IMR-90 (cell line): Measurements from ENCODE around the gene TRAF4. TPM values are rescaled to one million over a fixed set of nuclear protein-coding genes. Genes with fewer than 3 reads are reported as not detected.
A peak's percentile ranks its signal among the peaks of the same experiment; 100 is the strongest.

Experiments
- ATAC-seq: fragments of 200-7000 bp; cut with Tn5 transposase; 2 replicates; pipeline ENCODE4 v1.9.1; 2020; ENCODE audit warnings: low read depth, mild to moderate bottlenecking, moderate library complexity
- Bru-seq: library from RNA; stranded (reverse); fragments of 400-500 nt; gene quantifications from one replicate; lab custom pipeline; 2021; lab: Mats Ljungman, UMichigan
- BruChase-seq, 2 experiments: library from RNA; stranded (reverse); fragments of 400-500 nt; gene quantifications; one replicate each; lab custom pipeline; 2021; lab: Mats Ljungman, UMichigan
- BruUV-seq: library from RNA; stranded (reverse); fragments of 400-500 nt; replicated peaks from 2 replicates; lab custom pipeline; 2021; lab: Mats Ljungman, UMichigan
- CTCF ChIA-PET: fragments of 300-600 bp; formaldehyde crosslinking; extraction: SDS; loops from one replicate; lab custom pipeline; 2021; ENCODE audit warnings: antibody characterized with exemption; lab: Yijun Ruan, JAX
- POLR2A ChIA-PET: fragments of 300-600 bp; sonication (Branson Sonifier 250); formaldehyde crosslinking; loops from one replicate; lab custom pipeline; 2022; ENCODE audit warnings: antibody characterized with exemption; ENCODE audit not compliant: unreplicated experiment; lab: Charles Lee
- DNase-seq: peaks from one replicate; pipeline ENCODE4 v3.0.0; 2013
- H2AFZ ChIP-seq: replicated peaks from 2 replicates; pipeline ENCODE3; 2013; ENCODE audit warnings: low read length, mild to moderate bottlenecking; ENCODE audit not compliant: poor library complexity
- H2AK5ac ChIP-seq: 2 replicates; pipeline ENCODE4 v1.6.1; 2013; ENCODE audit warnings: low read depth, low read length, inconsistent platforms
- H2AK9ac ChIP-seq: replicated peaks from 2 replicates; pipeline ENCODE3; 2013; ENCODE audit warnings: mild to moderate bottlenecking, low read depth, low read length, moderate library complexity; ENCODE audit not compliant: poor library complexity
- H2BK120ac ChIP-seq: 2 replicates; pipeline ENCODE4 v1.6.1; 2013; ENCODE audit warnings: low read depth, low read length, inconsistent platforms
- H2BK15ac ChIP-seq: 3 replicates; pipeline ENCODE4 v1.6.1; 2013; ENCODE audit warnings: low read depth, low read length, inconsistent platforms
- H2BK20ac ChIP-seq: 2 replicates; pipeline ENCODE4 v1.6.1; 2013; ENCODE audit warnings: low read depth, mild to moderate bottlenecking, inconsistent platforms, low read length, moderate library complexity
- H2BK5ac ChIP-seq: 2 replicates; pipeline ENCODE4 v1.6.1; 2013; ENCODE audit warnings: mild to moderate bottlenecking, low read depth, low read length, inconsistent platforms; ENCODE audit not compliant: poor library complexity, severe bottlenecking
- H3K14ac ChIP-seq: replicated peaks from 2 replicates; pipeline ENCODE4 v1.6.1; 2013; ENCODE audit warnings: low read depth, low read length, inconsistent platforms
- H3K18ac ChIP-seq: 2 replicates; pipeline ENCODE4 v1.6.1; 2013; ENCODE audit warnings: low read depth, low read length, control low read depth
- H3K23ac ChIP-seq: 2 replicates; pipeline ENCODE4 v1.6.1; 2013; ENCODE audit warnings: low read depth, low read length, inconsistent platforms
- H3K27ac ChIP-seq: 2 replicates; pipeline ENCODE4 v1.5.1; 2013; ENCODE audit warnings: mild to moderate bottlenecking, control low read depth, low read length; ENCODE audit not compliant: insufficient read depth
- H3K27me3 ChIP-seq: 2 replicates; pipeline ENCODE4 v1.6.1; 2013; ENCODE audit warnings: low read length; ENCODE audit not compliant: control insufficient read depth, insufficient read depth
- H3K36me3 ChIP-seq: 2 replicates; pipeline ENCODE4 v1.6.1; 2013; ENCODE audit warnings: low read length, mixed read lengths; ENCODE audit not compliant: control insufficient read depth, insufficient read depth
- H3K4ac ChIP-seq: 2 replicates; pipeline ENCODE4 v1.6.1; 2013; ENCODE audit warnings: low read depth, low read length, inconsistent platforms
- H3K4me1 ChIP-seq: 2 replicates; pipeline ENCODE4 v1.6.1; 2013; ENCODE audit warnings: low read length, mixed read lengths; ENCODE audit not compliant: control insufficient read depth, insufficient read depth
- H3K4me2 ChIP-seq: 2 replicates; pipeline ENCODE4 v1.6.1; 2013; ENCODE audit warnings: low read depth, mild to moderate bottlenecking, control low read depth, low read length, moderate library complexity
- H3K4me3 ChIP-seq: 2 replicates; pipeline ENCODE4 v1.5.1; 2013; ENCODE audit warnings: low read depth, mild to moderate bottlenecking, control low read depth, low read length, moderate library complexity; ENCODE audit not compliant: insufficient read depth
- H3K56ac ChIP-seq: 2 replicates; pipeline ENCODE4 v1.6.1; 2013; ENCODE audit warnings: low read length, inconsistent platforms; ENCODE audit not compliant: insufficient read depth; ENCODE audit errors: extremely low read depth
- H3K79me1 ChIP-seq, 2 experiments: 2 replicates each; pipeline ENCODE4 v1.6.1; 2013; ENCODE audit warnings: low read length in 2 of 2, inconsistent platforms in 1 of 2, low read depth in 1 of 2
- H3K9ac ChIP-seq: 2 replicates; pipeline ENCODE4 v1.6.1; 2013; ENCODE audit warnings: low read depth, low read length, control low read depth
- H3K9me1 ChIP-seq: 2 replicates; pipeline ENCODE4 v1.6.1; 2013; ENCODE audit warnings: low read length, inconsistent platforms; ENCODE audit not compliant: insufficient read depth
- H3K9me3 ChIP-seq: 2 replicates; pipeline ENCODE4 v1.6.1; 2013; ENCODE audit warnings: low read length; ENCODE audit not compliant: control insufficient read depth, insufficient read depth
- H4K20me1 ChIP-seq: 2 replicates; pipeline ENCODE4 v1.6.1; 2013; ENCODE audit warnings: low read length, inconsistent platforms; ENCODE audit not compliant: insufficient read depth
- H4K5ac ChIP-seq: 2 replicates; pipeline ENCODE4 v1.6.1; 2013; ENCODE audit warnings: mild to moderate bottlenecking, low read depth, low read length, control low read depth
- H4K8ac ChIP-seq, 2 experiments: 2 replicates each; pipeline ENCODE4 v1.6.1; 2013; ENCODE audit warnings: low read depth in 2 of 2, low read length in 2 of 2, control low read depth in 1 of 2, inconsistent platforms in 1 of 2
- H4K91ac ChIP-seq: 2 replicates; pipeline ENCODE4 v1.6.1; 2013; ENCODE audit warnings: low read depth, low read length, inconsistent platforms; ENCODE audit not compliant: insufficient read depth
- BHLHE40 ChIP-seq: fragments of 150-350 bp; IDR thresholded peaks from 2 replicates; pipeline ENCODE4 v1.6.1; 2016; ENCODE audit warnings: mild to moderate bottlenecking, low read depth, low read length
- CEBPB ChIP-seq: IDR thresholded peaks from 2 replicates; pipeline ENCODE4 v1.6.1; 2012; ENCODE audit warnings: low read depth, low read length, improper control_type of control experiment
- CTCF ChIP-seq: conservative IDR thresholded peaks from 2 replicates; pipeline ENCODE4 v1.5.1; 2012; ENCODE audit warnings: mild to moderate bottlenecking, low read depth, low read length, improper control_type of control experiment
- ELK1 ChIP-seq: fragments of 150-350 bp; IDR thresholded peaks from 2 replicates; pipeline ENCODE4 v1.6.1; 2016; ENCODE audit warnings: low read depth, mild to moderate bottlenecking, low read length, moderate library complexity, borderline replicate concordance
- FOS ChIP-seq: fragments of 150-350 bp; IDR thresholded peaks from 2 replicates; pipeline ENCODE4 v1.6.1; 2016; ENCODE audit warnings: low read depth, low read length
- MAFK ChIP-seq: IDR thresholded peaks from 2 replicates; pipeline ENCODE4 v1.6.1; 2012; ENCODE audit warnings: low read depth, low read length, improper control_type of control experiment
- MAZ ChIP-seq: IDR thresholded peaks from 2 replicates; pipeline ENCODE4 v1.6.1; 2012; ENCODE audit warnings: low read depth, mild to moderate bottlenecking, low read length, improper control_type of control experiment, moderate library complexity, borderline replicate concordance
- MXI1 ChIP-seq: IDR thresholded peaks from 2 replicates; pipeline ENCODE4 v1.6.1; 2012; ENCODE audit warnings: low read depth, mild to moderate bottlenecking, low read length, moderate library complexity, borderline replicate concordance
- POLR2A ChIP-seq: IDR thresholded peaks from 2 replicates; pipeline ENCODE4 v1.6.1; 2012; ENCODE audit warnings: mild to moderate bottlenecking, low read depth, low read length
- RAD21 ChIP-seq: IDR thresholded peaks from 2 replicates; pipeline ENCODE4 v1.6.1; 2012; ENCODE audit warnings: low read length, improper control_type of control experiment
- RFX5 ChIP-seq: IDR thresholded peaks from 2 replicates; pipeline ENCODE4 v1.8.0; 2012; ENCODE audit warnings: low read depth, mild to moderate bottlenecking, low read length, moderate library complexity
- SMC3 ChIP-seq: fragments of 150-350 bp; IDR thresholded peaks from 2 replicates; pipeline ENCODE4 v1.6.1; 2016; ENCODE audit warnings: low read depth, mild to moderate bottlenecking, antibody characterized with exemption, low read length, moderate library complexity
- WGBS, 2 experiments: methylation state at CpG; one replicate each; pipeline versions ENCODE4 v1.1.5 to v1.1.7; 2013; ENCODE audit warnings: missing lambda C conversion rate in 2 of 2; ENCODE audit not compliant: insufficient read length in 1 of 2; ENCODE audit errors: extremely low coverage in 2 of 2; 5-methylcytosine and 5-hydroxymethylcytosine counted together
- dilution Hi-C: fragments of 300-500 bp; cut with HindIII; formaldehyde crosslinking; loops from one replicate; pipeline ENCODE4 v1.14.3; 2018; ENCODE audit warnings: low sequenced_read_pairs; ENCODE audit not compliant: unreplicated experiment
- in situ Hi-C: fragments of 300-500 bp; cut with MboI; formaldehyde crosslinking; loops from 3 replicates; pipeline ENCODE4 v1.14.3; 2019; ENCODE audit warnings: low sequenced_read_pairs, inconsistent platforms, mixed read lengths
- intact Hi-C: fragments of 100-400 bp; cut with micrococcal nuclease; formaldehyde crosslinking; loops from 2 replicates; pipeline ENCODE4 v1.10.0; 2022
- long read RNA-seq: library from polyadenylated mRNA; unstranded; transcript quantifications from one replicate; pipeline ENCODE4 v2.0.0, GENCODE V29; 2021; ENCODE audit not compliant: unreplicated experiment
- polyA plus RNA-seq, 3 experiments: library from polyadenylated mRNA; depleted of rRNA; stranded (reverse); fragments of >200 nt; gene quantifications; 2 replicates each; pipeline ENCODE4 v1.2.3, GENCODE V29; 2012; ENCODE audit warnings: low replicate concordance in 1 of 3
- total RNA-seq: library from RNA; depleted of rRNA; stranded (reverse); fragments of >200 nt; gene quantifications from 2 replicates; pipeline ENCODE4 v1.2.3, GENCODE V29; 2012; rRNA removed

Gene TRAF4
- 27.5 and 36.9 TPM in 2 replicates for total RNA-seq
- 63.2 and 75.6 TPM in 2 replicates for polyA plus RNA-seq (2012; rRNA removed)
- 51.5 and 75.6 TPM in 2 replicates for polyA plus RNA-seq (2012; cell fraction: cytosol; rRNA removed)
- 310 and 764 TPM in 2 replicates for polyA plus RNA-seq (2012; cell fraction: nucleus; rRNA removed; ENCODE audit: low replicate concordance)
- percentile 77 among the genes with signal in this experiment for Bru-seq, nascent RNA
- percentile 61 among the genes with signal in this experiment for BruChase-seq, experiment 1, labeled RNA remaining after a 6-hour chase
- percentile 65 among the genes with signal in this experiment for BruChase-seq, experiment 2, labeled RNA remaining after a 2-hour chase
- long read RNA-seq, transcript TRAF4-201 (7 exons, 2,923 nt) = major isoform, 6 of 15 reads
- long read RNA-seq, partial matches to known transcripts = 0 of 15 reads
- long read RNA-seq, other reads (novel, unspliced or antisense) = 9 of 15 reads

DNA sequence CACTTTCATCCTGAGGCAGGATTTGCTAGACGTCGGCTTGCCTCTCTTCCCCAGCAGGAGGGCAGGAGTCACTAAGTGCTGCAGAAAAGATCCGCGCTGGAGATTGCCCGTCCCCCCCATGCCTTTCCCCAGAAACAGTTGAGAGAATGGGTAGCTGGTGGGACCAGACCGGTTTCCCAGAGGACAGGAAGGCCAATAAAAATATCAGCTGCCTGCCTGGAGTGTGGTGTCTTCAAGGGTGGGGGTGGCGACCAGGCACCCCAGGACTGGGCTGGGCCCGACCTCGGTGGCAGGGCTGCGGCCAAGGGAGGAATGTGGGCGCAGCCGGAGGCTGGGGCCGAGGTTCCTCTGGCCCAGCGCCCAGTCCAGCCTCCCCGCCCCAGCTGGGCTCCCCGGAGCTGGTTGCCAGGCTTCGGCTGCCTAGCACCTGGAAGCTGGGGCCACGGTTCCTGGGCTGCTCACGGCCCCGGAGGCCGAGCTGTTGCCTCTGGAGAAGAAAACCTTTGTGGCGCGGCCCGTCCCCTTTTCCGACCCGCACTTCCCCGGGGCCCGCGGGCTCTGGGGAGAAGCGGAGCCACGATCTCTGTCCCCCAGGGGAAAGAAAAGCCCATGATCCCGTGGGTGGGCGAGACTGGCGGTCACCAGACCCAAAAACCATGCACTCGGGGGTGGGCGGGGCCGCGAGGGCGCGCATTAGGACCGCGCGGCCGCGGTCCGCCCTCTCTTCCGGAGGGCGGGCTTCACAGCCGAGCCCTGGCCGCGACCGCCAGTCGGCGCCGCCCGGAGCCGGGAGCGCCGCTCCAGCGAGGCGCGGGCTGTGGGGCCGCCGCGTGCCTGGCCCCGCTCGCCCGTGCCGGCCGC lies at the start of gene TRAF4:
Gene TRAF4 (plus strand): TSS at position 769 of the 861 bp plus-strand sequence. CDS start 102 bp downstream, outside the sequence.
- peak; percentile 84 for DNase-seq
- no peak for TF ChIP-seq CEBPB
- TF ChIP-seq RFX5 = no peak
- TF ChIP-seq MXI1 = peak; percentile 88
- TF ChIP-seq ELK1 = no peak
- peak; percentile 39 for TF ChIP-seq CTCF
- TF ChIP-seq SMC3 = 0 out of 2 replicates have a peak, but pooled peaks have one; percentile 20
- peak; percentile 84 for TF ChIP-seq BHLHE40
- TF ChIP-seq POLR2A = peak; percentile 98
- TF ChIP-seq RAD21 = peak; percentile 20; the same call in 1 of the 2 replicates
- TF ChIP-seq MAZ = peak; percentile 73; the same call in 1 of the 2 replicates
- no peak for TF ChIP-seq FOS
- no peak for TF ChIP-seq MAFK

More for the DNA sequence above, at the start of gene TRAF4:
- no peaks in the 10 kb centered on the region for H3K9me3 ChIP-seq
- peaks cover 17% of the 10 kb centered on the region; the same call in 1 of the 2 replicates for H3K9me1 ChIP-seq
- peaks cover 3 to 42% of the 10 kb centered on the region in 2 experiments; a peak in 3 of 4 replicates for H3K79me1 ChIP-seq
- H2AK5ac ChIP-seq = peak within 1 kb of the TSS; percentile 97
- 1% methylated on average over 40 of the region's 70 CpGs; no CpG with 5 or more reads in 1 of the 2 experiments for WGBS, 2 experiments
- peak within 1 kb of the TSS; percentile 62 for H3K18ac ChIP-seq
- no peaks in the 10 kb centered on the region for H3K27me3 ChIP-seq
- in situ Hi-C loops (no loop called here), intact Hi-C loops (loop anchor here (1.0 kb wide), 1 partner anchor 14 kb away; no protein-coding TSS in a partner anchor), dilution Hi-C loops (no loop called here)
- peak within 1 kb of the TSS; percentile 91 for H4K91ac ChIP-seq
- H3K14ac ChIP-seq = peak within 1 kb of the TSS; percentile 96
- ATAC-seq = peak; percentile 79
- ChIA-PET CTCF (interaction anchor here (1.1 to 3.5 kb wide), 2 partner anchors 9 to 16 kb away, joined by 4 to 40 read pairs; partner anchors contain the start of genes NEK8 and TLCD1), POLR2A (interaction anchor here (0.6 to 1.4 kb wide), 3 partner anchors 15 to 267 kb away, joined by 3 read pairs; partner anchors contain the start of genes NEK8 and TLCD1)
- H2BK20ac ChIP-seq = peak within 1 kb of the TSS; percentile 53; the same call in 1 of the 2 replicates
- peak within 1 kb of the TSS; percentile 100 for H2AK9ac ChIP-seq
- H3K4me2 ChIP-seq = peak within 1 kb of the TSS; percentile 92
- BruUV-seq = no TSS peak
- H2AFZ ChIP-seq = peak within 1 kb of the TSS; percentile 95
- peak within 1 kb of the TSS; percentile 100 for H3K4me3 ChIP-seq
- peaks cover 16% of the 10 kb centered on the region for H3K4me1 ChIP-seq
- peak within 1 kb of the TSS; percentile 96 for H2BK5ac ChIP-seq
- H3K56ac ChIP-seq = peak within 1 kb of the TSS; percentile 98
- H3K36me3 ChIP-seq = peaks cover 23% of the 10 kb centered on the region
- H3K23ac ChIP-seq = peak within 1 kb of the TSS; percentile 98
- H4K8ac ChIP-seq = peak within 1 kb of the TSS; percentile 83 to 97
- H2BK15ac ChIP-seq = peak within 1 kb of the TSS; percentile 84; the same call in 2 of the 3 replicates
- H3K4ac ChIP-seq = peak within 1 kb of the TSS; percentile 96
- peak within 1 kb of the TSS; percentile 99 for H3K9ac ChIP-seq
- H3K27ac ChIP-seq = peak within 1 kb of the TSS; percentile 99
- peaks cover 44% of the 10 kb centered on the region for H4K20me1 ChIP-seq
- peak within 1 kb of the TSS; percentile 81 for H4K5ac ChIP-seq
- H2BK120ac ChIP-seq = peak within 1 kb of the TSS; percentile 67
